Activated CD4-positive, alpha-beta T cell treated with anti-CD3 and anti-CD28 coated beads, Interleukin-2, amount 50 U/mL, for 4 hours (primary cell): ENCODE measurements around the gene FOXC2.

ENCODE experiments used
- DNase-seq, 2 experiments: peaks; one replicate each; pipeline ENCODE4 v3.0.0-alpha.2; 2020

The FOXC2 gene

GRCh38 chr16:86533767-86534351 is 32.8 kb upstream of the FOXC2 start:
- no peak for DNase-seq

DNA sequence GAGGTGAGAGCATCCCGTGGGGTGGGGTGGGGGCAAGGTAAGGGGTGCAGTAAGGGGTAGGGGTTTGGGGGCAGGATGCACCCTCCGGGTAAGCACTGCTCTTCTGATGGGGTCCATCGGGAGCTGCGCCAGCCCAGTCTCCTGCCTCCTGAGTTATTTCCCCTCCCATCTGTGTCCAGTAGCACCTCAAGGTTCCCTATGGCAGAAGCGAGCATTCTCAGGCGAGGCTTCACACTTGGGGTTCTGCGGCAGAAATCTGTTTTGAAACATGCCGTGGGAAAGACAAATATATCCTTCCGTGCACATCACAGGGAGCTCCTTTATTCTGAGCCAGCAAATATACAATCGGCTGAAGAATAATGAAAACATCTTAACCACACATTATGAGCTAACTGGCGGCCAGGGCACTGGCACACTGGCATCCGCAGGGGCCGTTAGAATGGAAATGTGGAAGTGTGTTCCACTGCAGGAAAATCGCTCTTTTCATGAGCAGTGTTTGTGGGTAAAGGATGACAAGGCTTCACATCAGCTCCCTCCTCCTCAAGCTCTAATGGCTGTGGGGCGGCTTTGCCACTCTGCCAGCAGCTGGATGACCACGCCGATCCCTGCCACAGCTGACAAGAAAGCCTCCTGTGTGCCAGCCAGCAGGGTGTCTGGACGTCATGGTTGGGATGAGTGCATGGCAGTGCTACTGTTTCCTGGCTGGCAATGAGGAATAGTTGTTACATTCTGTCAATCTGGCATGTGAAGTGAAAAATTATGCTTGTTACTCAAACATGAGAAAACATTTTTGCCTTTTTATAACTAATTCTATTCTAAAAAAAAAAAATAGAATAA is 31.6 kb upstream of the FOXC2 start:
- DNase-seq = no peak

- no peak for DNase-seq
Measured at GRCh38 chr16:86536621-86537020, 30.0 kb upstream of the FOXC2 start.

- no peak for DNase-seq
Measured at GRCh38 chr16:86537486-86537885, 29.1 kb upstream of the FOXC2 start.

DNA sequence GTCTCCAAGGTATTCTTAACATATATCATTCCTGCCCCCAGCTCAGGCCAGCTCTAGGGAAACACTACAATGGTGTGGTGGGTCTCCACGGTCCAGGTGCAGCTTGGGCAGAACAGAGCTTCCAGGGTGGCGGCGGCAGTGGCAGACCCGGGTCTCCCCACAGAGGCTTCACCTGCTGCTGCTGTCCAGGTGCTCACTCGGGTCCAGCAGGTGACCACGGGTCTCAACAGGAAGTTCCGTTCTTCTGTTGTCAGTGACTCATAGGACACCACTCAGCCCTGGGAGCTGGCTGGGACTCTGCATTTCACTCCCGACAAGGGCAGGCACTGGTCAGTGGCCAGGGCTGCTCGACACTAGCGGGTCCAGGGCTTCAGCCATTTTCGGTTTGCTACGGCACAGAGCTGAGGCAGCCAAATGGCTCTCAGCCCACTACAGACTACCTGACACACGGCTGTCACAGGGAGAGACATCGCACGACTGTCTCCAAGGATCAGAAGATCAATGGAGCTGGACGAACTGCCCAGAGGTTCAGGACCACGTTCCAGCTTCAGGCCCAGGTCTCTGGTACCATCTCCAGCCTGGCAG is 28.3 kb upstream of the FOXC2 start:
- no peak for DNase-seq

DNA sequence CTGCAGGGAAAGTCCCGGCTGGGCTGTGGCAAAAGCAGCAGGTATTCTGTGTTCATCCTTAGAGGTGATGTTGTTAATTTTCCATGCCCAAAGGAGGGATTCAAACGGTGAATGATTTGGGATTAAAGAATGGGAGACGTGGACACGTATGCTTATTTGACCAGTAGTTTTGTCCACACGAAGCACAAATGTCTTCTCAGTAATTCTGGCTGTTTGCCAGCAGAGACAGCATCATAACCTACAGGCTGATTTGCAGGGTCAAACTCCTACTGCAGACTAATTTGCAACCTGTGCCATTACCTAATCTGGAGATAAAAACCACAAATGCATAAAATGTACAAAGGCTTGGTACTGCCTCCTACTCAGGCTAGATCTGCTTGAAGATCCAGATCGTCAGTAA is 25.7 kb upstream of the FOXC2 start:
- no peak for DNase-seq

DNA sequence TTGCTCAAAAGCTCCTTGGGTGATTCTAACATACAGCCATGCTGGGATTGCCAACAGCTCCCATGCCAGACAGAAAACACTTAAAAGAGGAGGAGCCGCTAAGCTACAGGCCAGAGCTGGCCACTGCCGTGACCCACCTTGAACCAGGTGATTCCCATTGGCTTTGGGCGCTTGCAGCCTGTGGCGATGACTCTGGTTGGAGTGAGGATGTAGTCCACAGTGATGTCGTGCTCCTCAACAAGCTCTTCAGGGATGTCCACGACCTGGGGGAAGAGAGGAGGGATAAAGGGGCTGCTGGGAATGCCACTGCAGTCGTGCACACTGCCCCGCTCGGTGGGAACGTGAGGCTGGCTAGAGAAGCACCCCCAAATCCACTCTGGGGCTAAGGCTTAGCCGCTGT is 25.1 kb upstream of the FOXC2 start:
- DNase-seq = no peak

- no peak for DNase-seq
Measured at GRCh38 chr16:86542756-86543750, 23.6 kb upstream of the FOXC2 start.

DNA sequence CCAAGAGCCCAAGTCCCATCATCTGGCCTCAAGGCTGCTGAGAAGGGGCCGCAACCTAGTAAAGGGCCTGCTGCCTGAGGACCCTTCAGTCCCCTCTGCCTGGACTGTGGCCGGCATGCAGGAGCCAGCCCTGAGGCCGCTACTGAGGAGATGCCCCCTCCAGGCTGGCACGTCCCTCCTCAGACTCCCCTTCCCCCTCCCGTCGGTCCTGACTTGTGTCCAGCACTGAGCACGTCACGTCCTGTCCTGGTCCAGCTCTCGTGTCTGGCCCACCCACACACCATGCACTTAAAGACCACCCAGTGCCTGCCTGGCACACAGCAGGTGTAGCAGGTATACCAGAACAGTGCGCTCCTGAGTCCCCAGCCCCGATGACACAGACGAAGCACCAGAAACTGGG is 21.1 kb upstream of the FOXC2 start:
- no peak for DNase-seq

- no peak for DNase-seq
Measured at GRCh38 chr16:86545954-86546637, 20.5 kb upstream of the FOXC2 start.

DNA sequence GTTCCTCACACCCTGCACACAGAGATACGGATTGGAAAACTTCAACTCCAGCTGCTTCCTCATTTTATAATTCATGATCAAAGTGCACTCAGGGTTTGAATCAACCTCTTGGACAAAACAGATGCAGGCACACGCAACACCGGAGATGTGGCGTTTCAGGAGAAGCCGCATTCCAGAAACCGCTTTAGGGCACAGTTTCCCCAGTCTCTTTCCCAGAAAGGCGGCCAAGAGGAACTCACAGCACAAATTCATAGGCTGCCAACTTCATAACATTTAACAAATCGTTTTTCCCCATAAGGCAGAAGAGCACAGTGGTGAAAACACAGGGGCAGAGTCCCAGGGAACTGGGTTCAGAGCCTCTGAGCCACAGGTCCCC is 20.0 kb upstream of the FOXC2 start:
- no peak for DNase-seq

DNA sequence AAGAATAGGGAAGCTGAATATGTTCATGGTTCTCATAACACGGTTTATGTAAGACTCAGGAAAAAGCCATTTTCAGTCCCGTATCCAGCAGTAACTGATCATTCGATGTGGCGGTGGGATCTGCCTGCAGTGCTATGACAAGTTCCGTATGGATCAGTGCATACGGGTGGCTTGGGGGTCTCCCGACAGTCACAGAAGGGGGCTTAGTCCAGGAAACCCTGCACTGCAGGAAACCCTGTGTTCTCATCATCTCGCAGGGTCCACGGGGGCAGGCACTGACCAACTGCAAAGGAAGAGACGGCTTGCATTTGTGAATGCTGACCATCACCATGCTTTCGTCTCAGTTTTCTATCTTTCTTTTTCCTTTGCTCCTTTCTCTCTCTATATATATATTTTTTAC is 19.3 kb upstream of the FOXC2 start:
- DNase-seq = no peak

DNA sequence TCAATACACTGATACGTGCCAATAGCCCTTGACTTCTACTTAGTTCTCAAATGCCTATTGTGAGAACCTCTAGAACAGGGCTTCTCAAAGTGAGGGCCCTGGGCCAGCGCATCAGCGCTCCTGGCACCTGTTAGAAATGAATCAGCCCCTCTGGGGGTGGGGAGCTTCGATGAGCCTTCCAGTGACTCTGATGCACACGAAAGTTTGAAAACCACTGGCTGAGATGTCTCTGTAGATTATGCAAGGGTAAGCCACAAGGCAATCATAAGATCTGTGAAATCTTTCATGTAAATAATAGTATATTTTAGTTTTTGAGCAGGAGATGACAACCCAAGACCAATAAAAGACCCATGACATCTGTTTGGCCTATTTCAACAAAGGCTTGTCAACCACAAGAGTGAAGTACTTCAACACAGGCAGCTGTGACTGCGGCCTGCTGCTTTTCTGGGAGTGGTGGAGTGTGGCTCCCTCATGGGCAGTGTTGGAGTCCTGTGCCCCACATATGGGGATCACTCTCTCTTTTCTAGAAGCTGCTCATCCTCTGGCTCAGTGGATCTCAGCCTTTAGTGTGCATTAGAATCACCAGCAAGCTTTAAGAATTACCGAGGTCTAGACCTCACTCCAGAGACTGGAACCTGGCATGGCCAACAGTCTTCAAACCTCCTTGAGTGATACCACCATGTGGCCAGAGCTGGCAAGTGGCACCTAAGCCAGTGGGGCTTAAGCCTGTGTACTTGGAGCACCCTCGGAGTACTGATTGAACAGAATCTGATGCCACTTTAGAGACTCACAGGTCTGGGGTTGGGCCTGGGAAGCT is 17.3 kb upstream of the FOXC2 start:
- DNase-seq = no peak

- DNase-seq = no peak
Measured at GRCh38 chr16:86549893-86550190, 16.8 kb upstream of the FOXC2 start.

DNA sequence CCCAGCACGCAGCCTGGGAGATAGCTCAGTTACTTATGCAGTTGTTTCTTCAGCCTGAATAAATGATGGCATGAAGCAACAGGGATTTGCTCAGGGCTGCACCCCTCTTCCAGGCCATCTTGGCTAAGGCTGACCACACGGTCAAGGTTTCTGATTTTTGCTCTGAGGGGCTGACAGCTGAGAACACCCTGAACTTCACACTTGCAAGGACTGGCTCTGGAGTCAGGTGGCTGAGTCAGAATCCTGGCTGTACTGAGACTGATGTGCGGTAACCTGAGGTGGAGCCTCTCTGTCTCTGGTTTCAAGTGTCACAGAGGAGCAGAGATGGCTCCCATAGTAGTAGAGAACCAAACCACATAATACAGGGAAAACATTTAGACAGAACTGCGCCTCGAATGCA is 16.3 kb upstream of the FOXC2 start:
- no peak for DNase-seq

- no peak for DNase-seq
Measured at GRCh38 chr16:86553356-86553755, 13.3 kb upstream of the FOXC2 start.

DNA sequence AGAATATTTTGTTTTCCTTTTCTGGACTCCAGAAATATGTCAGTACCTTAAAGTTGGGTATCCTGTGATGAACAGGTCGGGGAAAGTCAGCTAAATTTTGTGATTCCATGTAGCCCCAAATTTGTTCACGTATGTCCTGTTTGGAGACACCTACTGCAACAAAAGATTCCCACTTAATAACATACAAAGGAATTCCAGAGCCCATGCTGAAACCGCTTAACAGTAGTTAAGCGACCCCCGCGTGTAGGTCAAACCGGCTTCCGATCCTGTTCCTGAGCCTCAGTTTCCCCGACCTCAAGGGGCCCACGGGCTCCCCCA is 12.1 kb upstream of the FOXC2 start:
- DNase-seq = no peak

DNA sequence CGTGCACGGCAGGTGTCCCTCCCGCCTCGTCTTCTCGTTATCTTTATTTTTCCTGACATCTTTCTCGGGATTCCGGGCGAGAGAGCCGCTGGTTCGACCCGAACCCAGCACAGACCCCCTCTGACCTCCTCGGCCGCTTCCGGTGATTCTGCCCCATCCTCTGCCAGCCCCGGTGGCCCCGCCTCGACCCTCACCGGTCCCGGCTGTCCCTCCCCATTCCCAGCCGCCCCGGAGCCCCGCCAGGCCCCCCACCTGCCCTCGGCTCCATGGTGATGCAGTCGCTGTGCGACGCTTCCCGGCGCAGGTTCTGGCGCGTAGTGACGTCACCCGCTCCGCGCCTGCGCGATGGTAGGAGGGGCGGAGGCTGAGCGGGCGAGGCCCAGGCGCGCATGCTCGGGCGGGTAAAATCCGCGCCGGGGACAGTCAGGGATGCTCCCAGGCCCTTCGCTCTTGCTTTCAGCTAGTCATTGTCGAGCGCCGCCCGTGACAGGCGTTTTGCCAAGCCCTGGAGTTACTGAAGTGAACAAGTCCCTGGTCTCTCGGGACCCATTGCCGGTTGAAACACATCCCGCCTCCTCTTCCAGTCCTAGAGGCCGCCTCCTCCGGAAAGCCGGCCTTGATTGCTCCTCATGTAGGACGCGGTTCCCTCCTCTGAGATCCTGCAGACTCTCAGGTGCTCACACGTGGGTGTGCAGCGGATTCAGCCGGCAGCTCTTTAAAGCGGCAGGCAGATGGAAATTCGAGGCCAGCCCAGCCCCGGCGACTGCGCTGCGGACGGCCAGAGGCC is 11.5 kb upstream of the FOXC2 start, which contains the start of gene MTHFSD:
Gene MTHFSD (minus strand): TSS at position 319 of the 787 bp plus-strand sequence. CDS start 51 bp downstream, at position 268.
- peak; percentile 92 to 94 for DNase-seq

DNA sequence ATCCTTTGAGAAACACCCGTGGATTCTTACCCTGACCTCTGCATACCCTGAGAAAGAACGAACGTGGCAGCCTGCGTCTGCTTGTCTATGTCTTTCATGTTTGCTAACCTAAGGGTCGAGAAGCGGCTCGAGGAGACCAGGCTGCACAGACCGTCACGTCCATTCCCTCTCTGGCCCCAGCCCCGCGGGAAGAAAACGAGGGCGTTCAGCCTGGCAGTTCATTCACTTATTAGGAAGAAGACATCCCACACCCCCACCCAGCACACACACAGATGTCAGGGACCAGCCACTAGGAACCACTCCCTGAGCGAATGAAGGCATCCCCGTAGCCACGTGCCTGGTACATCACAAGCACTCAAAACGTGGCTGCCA is 10.9 kb upstream of the FOXC2 start:
- DNase-seq = no peak

- no peak for DNase-seq
Measured at GRCh38 chr16:86556576-86556975, 10.1 kb upstream of the FOXC2 start.

- DNase-seq = no peak
Measured at GRCh38 chr16:86557587-86557986, 9.0 kb upstream of the FOXC2 start.
